ENCODE data around the gene CTDP1.

The CTDP1 gene

GRCh38 chr18:79699653-79700052 is 20.1 kb downstream of the CTDP1 start (continued):
- TF ChIP-seq ZSCAN5A (tag by site-specific recombination; IDR thresholded peaks at IDR 0.05): no peak
- no peak for TF ChIP-seq ZNF488 (tag by site-specific recombination; IDR thresholded peaks at IDR 0.05)
- no peak for TF ChIP-seq ZNF747 (tag by site-specific recombination; IDR thresholded peaks at IDR 0.05)

DNA sequence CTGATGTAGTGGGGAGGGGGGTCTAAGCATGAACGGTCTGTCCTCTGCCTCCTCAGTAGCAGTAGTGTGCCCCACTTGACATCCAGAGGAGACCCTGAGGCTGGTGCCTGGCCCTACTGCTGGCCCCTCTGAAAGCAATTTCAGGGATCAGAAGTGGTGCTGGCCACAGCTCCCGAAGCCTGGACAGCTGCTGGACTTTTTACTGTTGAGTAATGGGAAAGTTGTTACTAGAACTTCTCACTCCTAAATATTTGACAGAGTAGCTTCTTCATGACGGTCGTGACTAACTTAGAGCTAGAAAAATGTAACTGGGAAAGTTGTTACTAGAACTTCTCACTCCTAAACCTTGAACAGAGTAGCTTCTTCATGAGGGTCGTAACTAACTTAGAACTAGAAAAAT is 23.3 kb downstream of the CTDP1 start:
- Histone ChIP-seq H3K4me3 (ENCODE audit: low read depth, low read length) (no peak overlapping the region), H3K9me3 (ENCODE audit: control insufficient read depth, insufficient read depth, low read depth, low read length) (no peaks in the 10 kb centered on the region), H3K36me3 (ENCODE audit: control insufficient read depth in 2 of 2, insufficient read depth in 1 of 2, low read length in 2 of 2) (peaks cover 0 to 70% of the 10 kb centered on the region in 2 experiments), H3K4me1 (ENCODE audit: control insufficient read depth, insufficient read depth, low read length) (no peaks in the 10 kb centered on the region), H3K27ac (ENCODE audit: extremely low read depth, low read depth, low read length) (no peak overlapping the region)
- POLR2A ChIA-PET: no interaction called here
- TF ChIP-seq IKZF3 (tag by site-specific recombination; IDR thresholded peaks at IDR 0.05) (no peak), ZNF585B (tag by site-specific recombination; IDR thresholded peaks at IDR 0.05) (no peak), ZNF335 (tag by site-specific recombination; conservative IDR thresholded peaks at IDR 0.05) (no peak)
- CTCF ChIA-PET: no interaction called here

DNA sequence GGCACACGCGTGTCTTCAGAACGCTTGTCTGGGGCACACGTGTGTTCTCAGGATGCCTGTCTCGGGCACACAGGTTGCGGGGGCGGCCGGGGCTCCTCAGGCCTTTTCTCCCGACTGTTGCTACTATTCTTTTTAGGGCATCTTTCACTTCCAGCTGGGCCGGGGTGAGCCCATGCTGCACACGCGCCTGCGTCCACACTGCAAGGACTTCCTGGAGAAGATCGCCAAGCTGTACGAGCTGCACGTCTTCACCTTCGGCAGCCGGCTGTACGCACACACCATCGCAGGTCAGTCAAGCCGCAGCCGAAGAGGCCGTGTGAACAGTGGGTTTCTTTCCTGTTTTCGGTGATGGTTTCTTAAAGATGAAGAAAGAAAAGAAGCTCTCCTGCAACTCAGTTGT is 25.0 kb downstream of the CTDP1 start:
- H3K27ac ChIP-seq (ENCODE audit: extremely low read depth, low read depth, low read length): no peak overlapping the region
- TF ChIP-seq, protein P1, sequence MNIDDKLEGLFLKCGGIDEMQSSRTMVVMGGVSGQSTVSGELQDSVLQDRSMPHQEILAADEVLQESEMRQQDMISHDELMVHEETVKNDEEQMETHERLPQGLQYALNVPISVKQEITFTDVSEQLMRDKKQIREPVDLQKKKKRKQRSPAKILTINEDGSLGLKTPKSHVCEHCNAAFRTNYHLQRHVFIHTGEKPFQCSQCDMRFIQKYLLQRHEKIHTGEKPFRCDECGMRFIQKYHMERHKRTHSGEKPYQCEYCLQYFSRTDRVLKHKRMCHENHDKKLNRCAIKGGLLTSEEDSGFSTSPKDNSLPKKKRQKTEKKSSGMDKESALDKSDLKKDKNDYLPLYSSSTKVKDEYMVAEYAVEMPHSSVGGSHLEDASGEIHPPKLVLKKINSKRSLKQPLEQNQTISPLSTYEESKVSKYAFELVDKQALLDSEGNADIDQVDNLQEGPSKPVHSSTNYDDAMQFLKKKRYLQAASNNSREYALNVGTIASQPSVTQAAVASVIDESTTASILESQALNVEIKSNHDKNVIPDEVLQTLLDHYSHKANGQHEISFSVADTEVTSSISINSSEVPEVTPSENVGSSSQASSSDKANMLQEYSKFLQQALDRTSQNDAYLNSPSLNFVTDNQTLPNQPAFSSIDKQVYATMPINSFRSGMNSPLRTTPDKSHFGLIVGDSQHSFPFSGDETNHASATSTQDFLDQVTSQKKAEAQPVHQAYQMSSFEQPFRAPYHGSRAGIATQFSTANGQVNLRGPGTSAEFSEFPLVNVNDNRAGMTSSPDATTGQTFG (tag by site-specific recombination; IDR thresholded peaks at IDR 0.05; ENCODE audit: borderline replicate concordance): no peak
- TF ChIP-seq SP3 (tag by site-specific recombination; IDR thresholded peaks at IDR 0.05) (no peak), ZSCAN5A (tag by site-specific recombination; IDR thresholded peaks at IDR 0.05) (no peak), FEZF1 (tag by site-specific recombination; IDR thresholded peaks at IDR 0.05) (no peak), MZF1 (tag by site-specific recombination; IDR thresholded peaks at IDR 0.05; ENCODE audit: borderline replicate concordance) (no peak), ZNF670 (tag by site-specific recombination; IDR thresholded peaks at IDR 0.05; ENCODE audit: low read depth) (no peak)
- H3K36me3 ChIP-seq (ENCODE audit: control insufficient read depth in 2 of 2, insufficient read depth in 1 of 2, low read length in 2 of 2): peaks cover 3 to 62% of the 10 kb centered on the region in 2 experiments
- ChIA-PET POLR2A (no interaction called here), CTCF (interaction anchor here (0.6 kb wide), 2 partner anchors 11 to 1933 kb away, joined by 3 to 4 read pairs; no protein-coding TSS in a partner anchor)
- H3K9me3 ChIP-seq (ENCODE audit: control insufficient read depth, insufficient read depth, low read depth, low read length): no peaks in the 10 kb centered on the region
- no peak overlapping the region for H3K4me3 ChIP-seq (ENCODE audit: low read depth, low read length)
- no peaks in the 10 kb centered on the region for H3K4me1 ChIP-seq (ENCODE audit: control insufficient read depth, insufficient read depth, low read length)

- Histone ChIP-seq H3K4me3 (ENCODE audit: low read depth, low read length) (no peak overlapping the region), H3K4me1 (ENCODE audit: control insufficient read depth, insufficient read depth, low read length) (no peaks in the 10 kb centered on the region), H3K27ac (ENCODE audit: extremely low read depth, low read depth, low read length) (no peak overlapping the region), H3K36me3 (ENCODE audit: control insufficient read depth in 2 of 2, insufficient read depth in 1 of 2, low read length in 2 of 2) (peaks cover 7 to 56% of the 10 kb centered on the region in 2 experiments), H3K9me3 (ENCODE audit: control insufficient read depth, insufficient read depth, low read depth, low read length) (no peaks in the 10 kb centered on the region)
- POLR2A ChIA-PET: no interaction called here
- CTCF ChIA-PET: interaction anchor here (0.6 kb wide), 1 partner anchor 1934 kb away, joined by 4 read pairs; no protein-coding TSS in a partner anchor
- TF ChIP-seq RBAK (tag by site-specific recombination; IDR thresholded peaks at IDR 0.05) (no peak), ZNF664 (tag by site-specific recombination; IDR thresholded peaks at IDR 0.05) (no peak), ZNF2 (tag by site-specific recombination; IDR thresholded peaks at IDR 0.05) (no peak), ZNF335 (tag by site-specific recombination; conservative IDR thresholded peaks at IDR 0.05) (no peak), ZNF48 (tag by site-specific recombination; IDR thresholded peaks at IDR 0.05) (no peak), ZNF214 (tag by site-specific recombination; IDR thresholded peaks at IDR 0.05; ENCODE audit: borderline replicate concordance) (no peak), GLI2 (tag by site-specific recombination; IDR thresholded peaks at IDR 0.05; ENCODE audit: borderline replicate concordance, low read depth) (no peak), ZNF768 (tag by site-specific recombination; IDR thresholded peaks at IDR 0.05) (no peak), ZNF223 (tag by site-specific recombination; IDR thresholded peaks at IDR 0.05) (no peak)
- TF ChIP-seq, protein P2, sequence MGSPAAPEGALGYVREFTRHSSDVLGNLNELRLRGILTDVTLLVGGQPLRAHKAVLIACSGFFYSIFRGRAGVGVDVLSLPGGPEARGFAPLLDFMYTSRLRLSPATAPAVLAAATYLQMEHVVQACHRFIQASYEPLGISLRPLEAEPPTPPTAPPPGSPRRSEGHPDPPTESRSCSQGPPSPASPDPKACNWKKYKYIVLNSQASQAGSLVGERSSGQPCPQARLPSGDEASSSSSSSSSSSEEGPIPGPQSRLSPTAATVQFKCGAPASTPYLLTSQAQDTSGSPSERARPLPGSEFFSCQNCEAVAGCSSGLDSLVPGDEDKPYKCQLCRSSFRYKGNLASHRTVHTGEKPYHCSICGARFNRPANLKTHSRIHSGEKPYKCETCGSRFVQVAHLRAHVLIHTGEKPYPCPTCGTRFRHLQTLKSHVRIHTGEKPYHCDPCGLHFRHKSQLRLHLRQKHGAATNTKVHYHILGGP (tag by site-specific recombination; IDR thresholded peaks at IDR 0.05): no peak
- TF ChIP-seq, protein P3, sequence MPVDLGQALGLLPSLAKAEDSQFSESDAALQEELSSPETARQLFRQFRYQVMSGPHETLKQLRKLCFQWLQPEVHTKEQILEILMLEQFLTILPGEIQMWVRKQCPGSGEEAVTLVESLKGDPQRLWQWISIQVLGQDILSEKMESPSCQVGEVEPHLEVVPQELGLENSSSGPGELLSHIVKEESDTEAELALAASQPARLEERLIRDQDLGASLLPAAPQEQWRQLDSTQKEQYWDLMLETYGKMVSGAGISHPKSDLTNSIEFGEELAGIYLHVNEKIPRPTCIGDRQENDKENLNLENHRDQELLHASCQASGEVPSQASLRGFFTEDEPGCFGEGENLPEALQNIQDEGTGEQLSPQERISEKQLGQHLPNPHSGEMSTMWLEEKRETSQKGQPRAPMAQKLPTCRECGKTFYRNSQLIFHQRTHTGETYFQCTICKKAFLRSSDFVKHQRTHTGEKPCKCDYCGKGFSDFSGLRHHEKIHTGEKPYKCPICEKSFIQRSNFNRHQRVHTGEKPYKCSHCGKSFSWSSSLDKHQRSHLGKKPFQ (tag by site-specific recombination; IDR thresholded peaks at IDR 0.05): no peak
These were observed 25.7 kb downstream of the CTDP1 start for GRCh38 chr18:79705272-79705671.

Measured in HEK293 (cell line).